ENCODE results near the gene XDH. TPM values are rescaled to one million over a fixed set of nuclear protein-coding genes. Genes with fewer than 3 reads are reported as not detected.

The XDH gene
- total RNA-seq, 1 donor from 2014 or later = 7.5 TPM

GRCh38 chr2:31299547-31299946 lies 115.0 kb downstream of the XDH start:
- Histone ChIP-seq H3K9ac (no peak overlapping the region), H3K4me2 (no peak overlapping the region), H3K27ac (no peak overlapping the region), H3K36me3 (no peaks in the 10 kb centered on the region), H3K4me1 (peaks cover 6% of the 10 kb centered on the region), H3K9me3 (ENCODE audit: low read depth) (no peaks in the 10 kb centered on the region), H3K27me3 (no peaks in the 10 kb centered on the region), H3K4me3 (no peak overlapping the region), H3K79me2 (ENCODE audit: low read depth) (no peaks in the 10 kb centered on the region), H2AFZ (replicated peaks) (no peak overlapping the region), H4K20me1 (ENCODE audit: low read depth) (no peaks in the 10 kb centered on the region), H3F3A (ENCODE audit: low read depth) (no peaks in the 10 kb centered on the region)
- Mint-ChIP-seq H3K36me3 (no peaks in the 10 kb centered on the region), H3K27me3 (ENCODE audit: insufficient read depth, low read depth) (peaks cover 7% of the 10 kb centered on the region), H3K4me1 (peaks cover 11% of the 10 kb centered on the region), H3K4me3 (no peak overlapping the region), H3K27ac (no peak overlapping the region), H3K9me3 (no peaks in the 10 kb centered on the region)
- DNase-seq (ENCODE audit: low spot score) = no peak
- TF ChIP-seq CTCF (IDR thresholded peaks at IDR 0.05) (no peak), EZH2 (IDR thresholded peaks at IDR 0.05) (no peak), EZH2phosphoT487 (IDR thresholded peaks at IDR 0.05) (no peak)

- H2AFZ ChIP-seq (replicated peaks) = no peak overlapping the region
- no peaks in the 10 kb centered on the region for H4K20me1 ChIP-seq (ENCODE audit: low read depth)
- peaks cover 6% of the 10 kb centered on the region for H3K4me1 ChIP-seq
- Mint-ChIP-seq H3K36me3 (no peaks in the 10 kb centered on the region), H3K4me1 (peaks cover 8% of the 10 kb centered on the region), H3K4me3 (no peak overlapping the region), H3K27me3 (ENCODE audit: insufficient read depth, low read depth) (peaks cover 3% of the 10 kb centered on the region), H3K9me3 (no peaks in the 10 kb centered on the region), H3K27ac (no peak overlapping the region)
- H3K27ac ChIP-seq = no peak overlapping the region
- no peak overlapping the region for H3K4me3 ChIP-seq
- no peaks in the 10 kb centered on the region for H3K79me2 ChIP-seq (ENCODE audit: low read depth)
- no peaks in the 10 kb centered on the region for H3K9me3 ChIP-seq (ENCODE audit: low read depth)
- no peaks in the 10 kb centered on the region for H3K36me3 ChIP-seq
- H3K27me3 ChIP-seq = no peaks in the 10 kb centered on the region
- TF ChIP-seq EZH2phosphoT487 (IDR thresholded peaks at IDR 0.05) = no peak
- TF ChIP-seq EZH2 (IDR thresholded peaks at IDR 0.05) = no peak
- no peak for TF ChIP-seq CTCF (IDR thresholded peaks at IDR 0.05)
- no peaks in the 10 kb centered on the region for H3F3A ChIP-seq (ENCODE audit: low read depth)
- H3K9ac ChIP-seq = no peak overlapping the region
- no peak overlapping the region for H3K4me2 ChIP-seq
- no peak for DNase-seq (ENCODE audit: low spot score)
Observed at GRCh38 chr2:31297751-31298150, 116.8 kb downstream of the XDH start.

- H3K27ac ChIP-seq = no peak overlapping the region
- H3K4me3 ChIP-seq = no peak overlapping the region
- TF ChIP-seq EZH2 (IDR thresholded peaks at IDR 0.05) = no peak
- TF ChIP-seq CTCF (IDR thresholded peaks at IDR 0.05) = no peak
- TF ChIP-seq EZH2phosphoT487 (IDR thresholded peaks at IDR 0.05) = no peak
- H3K9me3 ChIP-seq (ENCODE audit: low read depth) = no peaks in the 10 kb centered on the region
- no peak for DNase-seq (ENCODE audit: low spot score)
- no peak overlapping the region for H2AFZ ChIP-seq (replicated peaks)
- Mint-ChIP-seq H3K27me3 (ENCODE audit: insufficient read depth, low read depth) (peaks cover 3% of the 10 kb centered on the region), H3K27ac (no peak overlapping the region), H3K36me3 (no peaks in the 10 kb centered on the region), H3K4me1 (peaks cover 8% of the 10 kb centered on the region), H3K9me3 (no peaks in the 10 kb centered on the region), H3K4me3 (no peak overlapping the region)
- H3K9ac ChIP-seq = no peak overlapping the region
- no peaks in the 10 kb centered on the region for H3K79me2 ChIP-seq (ENCODE audit: low read depth)
- no peak overlapping the region for H3K4me2 ChIP-seq
- H3K27me3 ChIP-seq = no peaks in the 10 kb centered on the region
- H3K36me3 ChIP-seq = no peaks in the 10 kb centered on the region
- H3K4me1 ChIP-seq = peaks cover 6% of the 10 kb centered on the region
- H4K20me1 ChIP-seq (ENCODE audit: low read depth) = no peaks in the 10 kb centered on the region
- no peaks in the 10 kb centered on the region for H3F3A ChIP-seq (ENCODE audit: low read depth)
Observed at GRCh38 chr2:31296641-31297287, 117.8 kb downstream of the XDH start.
